Colonic mucosa (tissue), 4 donors: ENCODE data around the gene SLC39A11. TPM values are rescaled to one million over a fixed set of nuclear protein-coding genes. Genes with fewer than 3 reads are reported as not detected.

Experiments
- DNase-seq: peaks from one replicate; pipeline ENCODE4 v3.0.0-alpha.2; 2020
- H3K27ac ChIP-seq: fragments of 200-600 bp; one replicate; pipeline ENCODE4 v1.8.0; 2021
- H3K27me3 ChIP-seq: fragments of 200-600 bp; one replicate; pipeline ENCODE4 v1.8.0; 2021
- H3K36me3 ChIP-seq: fragments of 200-600 bp; one replicate; pipeline ENCODE4 v1.8.0; 2021
- H3K4me1 ChIP-seq: fragments of 200-600 bp; one replicate; pipeline ENCODE4 v1.8.0; 2021; ENCODE audit warnings: mild to moderate bottlenecking
- H3K4me3 ChIP-seq: fragments of 200-600 bp; one replicate; pipeline ENCODE4 v1.8.0; 2021
- H3K9ac ChIP-seq, 2 donors: one replicate each; pipeline ENCODE4 v1.7.0; 2013; ENCODE audit warnings: control low read depth in 2 of 2, low read depth in 2 of 2, low read length in 2 of 2
- H3K9me3 ChIP-seq: fragments of 200-600 bp; one replicate; pipeline ENCODE4 v1.8.0; 2021
- CTCF ChIP-seq: fragments of 200-600 bp; IDR thresholded peaks from one replicate; pipeline ENCODE4 v1.8.0; 2022; ENCODE audit warnings: antibody characterized with exemption, mild to moderate bottlenecking
- intact Hi-C: fragments of 100-400 bp; cut with DNase I; formaldehyde crosslinking; loops from one replicate; pipeline ENCODE4 v1.14.1; 2022
- total RNA-seq, 2 donors: library from RNA; stranded (reverse); fragmentation: NEBNext Ultra II Directional in 1 of 2; extraction: Animal tissue kit (Norgen Biotek cat#: 25700) in 1 of 2; gene quantifications; one replicate each; pipeline ENCODE4 v1.2.1, GENCODE V29; 2021
- donor health status: healthy.
- donor health status: DM: no; HTN: no; CAD: no.
- donor health status: DM: no; HTN: no; CAD: no.

The SLC39A11 gene
- total RNA-seq, 2 donors from 2014 or later, result 57.7 to 60.0 TPM

GRCh38 chr17:72861811-72862210, 230.7 kb downstream of the SLC39A11 start:
- Histone ChIP-seq H3K4me3 (no peak overlapping the region), H3K9ac (no peak overlapping the region), H3K27me3 (no peaks in the 10 kb centered on the region), H3K4me1 (no peaks in the 10 kb centered on the region), H3K9me3 (no peaks in the 10 kb centered on the region), H3K36me3 (no peaks in the 10 kb centered on the region), H3K27ac (no peak overlapping the region)
- TF ChIP-seq CTCF, result no peak
- intact Hi-C loops, result no loop called here
- DNase-seq, result no peak

GRCh38 chr17:72860778-72861177, 231.7 kb downstream of the SLC39A11 start:
- Histone ChIP-seq H3K4me1 (no peaks in the 10 kb centered on the region), H3K9ac (no peak overlapping the region), H3K27ac (no peak overlapping the region), H3K4me3 (no peak overlapping the region), H3K9me3 (no peaks in the 10 kb centered on the region), H3K27me3 (no peaks in the 10 kb centered on the region), H3K36me3 (no peaks in the 10 kb centered on the region)
- intact Hi-C loops, result no loop called here
- no peak for TF ChIP-seq CTCF
- no peak for DNase-seq

GRCh38 chr17:72858826-72859495, 233.5 kb downstream of the SLC39A11 start:
- intact Hi-C loops, result no loop called here
- Histone ChIP-seq H3K27ac (no peak overlapping the region), H3K4me1 (no peaks in the 10 kb centered on the region), H3K9ac (no peak overlapping the region), H3K9me3 (no peaks in the 10 kb centered on the region), H3K27me3 (no peaks in the 10 kb centered on the region), H3K4me3 (no peak overlapping the region), H3K36me3 (no peaks in the 10 kb centered on the region)
- no peak for TF ChIP-seq CTCF
- DNase-seq, result no peak

GRCh38 chr17:72853440-72854415, 238.8 kb downstream of the SLC39A11 start:
- no peak overlapping the region for H3K4me3 ChIP-seq

More at GRCh38 chr17:72853440-72854415, 238.8 kb downstream of the SLC39A11 start:
- H3K36me3 ChIP-seq, result no peaks in the 10 kb centered on the region
- no peak for TF ChIP-seq CTCF
- no peaks in the 10 kb centered on the region for H3K4me1 ChIP-seq
- no peak overlapping the region for H3K9ac ChIP-seq
- no peak overlapping the region for H3K27ac ChIP-seq
- intact Hi-C loops, result no loop called here
- DNase-seq, result no peak
- no peaks in the 10 kb centered on the region for H3K27me3 ChIP-seq
- H3K9me3 ChIP-seq, result no peaks in the 10 kb centered on the region
